Gastrocnemius medialis (tissue), 4 donors: ENCODE data around the gene EXOSC5. TPM values are rescaled to one million over a fixed set of nuclear protein-coding genes. Genes with fewer than 3 reads are reported as not detected.
"Not testable (repeated sequence)": the region's sequence is repeated elsewhere in the genome, so short reads cannot be mapped to it uniquely, and the experiment has no call there.

Experiments
- ATAC-seq, 2 donors: fragments of 150-250 bp; one replicate each; pipeline ENCODE4 v1.9.1; 2016
- DNase-seq, 2 donors: peaks; one replicate each; pipeline ENCODE4 v3.0.0-alpha.2; 2019
- H3K27ac ChIP-seq, 4 donors: fragments of 200-600 bp; sonication (generic); 1 replicate in 1 of 4; 2 replicates in 3 of 4; pipeline ENCODE4 v1.5.1; 2016 to 2018; ENCODE audit warnings: mild to moderate bottlenecking in 2 of 4, moderate library complexity in 1 of 4
- H3K27me3 ChIP-seq, 3 donors: fragments of 200-600 bp; sonication (generic) in 2 of 3; 1 replicate in 1 of 3; 2 replicates in 2 of 3; pipeline versions ENCODE4 v1.5.1 to v1.6.0; 2016 to 2019; ENCODE audit warnings: mild to moderate bottlenecking in 1 of 3, moderate library complexity in 1 of 3
- H3K36me3 ChIP-seq, 2 donors: fragments of 200-600 bp; sonication (generic) in 1 of 2; one replicate each; pipeline ENCODE4 v1.5.1; 2017 to 2018
- H3K4me1 ChIP-seq, 2 donors: fragments of 200-600 bp; sonication (generic) in 1 of 2; one replicate each; pipeline ENCODE4 v1.5.1; 2016 to 2017; ENCODE audit warnings: mild to moderate bottlenecking in 2 of 2
- H3K4me3 ChIP-seq, 4 donors: fragments of 200-600 bp; sonication (generic) in 3 of 4; 1 replicate in 1 of 4; 2 replicates in 3 of 4; pipeline ENCODE4 v1.5.1; 2016 to 2019; ENCODE audit warnings: mild to moderate bottlenecking in 2 of 4
- H3K9me3 ChIP-seq, 3 donors: fragments of 200-600 bp; sonication (generic) in 2 of 3; 1 replicate in 1 of 3; 2 replicates in 2 of 3; pipeline ENCODE4 v1.5.1; 2016 to 2019
- POLR2A ChIP-seq, 2 donors: fragments of 450-650 bp; IDR thresholded peaks; one replicate each; pipeline ENCODE4 v1.6.1; 2017; ENCODE audit warnings: antibody characterized with exemption in 2 of 2, mild to moderate bottlenecking in 2 of 2, moderate library complexity in 2 of 2
- in situ Hi-C, 4 donors: fragments of 200-750 bp; cut with MboI; loops; one replicate each; pipeline versions ENCODE4 v1.15.0 to v1.8.0; 2017; ENCODE audit warnings: low sequenced_read_pairs in 4 of 4
- intact Hi-C: fragments of 100-400 bp; cut with DNase I; formaldehyde crosslinking; loops from one replicate; pipeline ENCODE4 v1.15.1; 2023; ENCODE audit warnings: low total_unique reads
- total RNA-seq, 4 donors: library from RNA; depleted of rRNA; stranded (reverse); fragments of >200 nt; gene quantifications; one replicate each; pipeline versions ENCODE4 v1.1.0 to v1.2.3, GENCODE V29; 2016
- TF ChIP-seq, protein P1 (sequence below), 5 experiments: fragments of 450-650 bp in 3 of 5; fragments of 200-600 bp in 2 of 5; sonication (generic) in 2 of 5; IDR thresholded peaks in 4 of 5; conservative IDR thresholded peaks in 1 of 5; 1 replicate in 4 of 5; 2 replicates in 1 of 5; pipeline ENCODE4 v1.5.1; 2016 to 2019; ENCODE audit warnings: antibody characterized with exemption in 5 of 5, mild to moderate bottlenecking in 3 of 5, moderate library complexity in 3 of 5

Gene EXOSC5
- total RNA-seq, 4 donors from 2014 or later = 29.1 to 61.9 (median 40.9) TPM

DNA sequence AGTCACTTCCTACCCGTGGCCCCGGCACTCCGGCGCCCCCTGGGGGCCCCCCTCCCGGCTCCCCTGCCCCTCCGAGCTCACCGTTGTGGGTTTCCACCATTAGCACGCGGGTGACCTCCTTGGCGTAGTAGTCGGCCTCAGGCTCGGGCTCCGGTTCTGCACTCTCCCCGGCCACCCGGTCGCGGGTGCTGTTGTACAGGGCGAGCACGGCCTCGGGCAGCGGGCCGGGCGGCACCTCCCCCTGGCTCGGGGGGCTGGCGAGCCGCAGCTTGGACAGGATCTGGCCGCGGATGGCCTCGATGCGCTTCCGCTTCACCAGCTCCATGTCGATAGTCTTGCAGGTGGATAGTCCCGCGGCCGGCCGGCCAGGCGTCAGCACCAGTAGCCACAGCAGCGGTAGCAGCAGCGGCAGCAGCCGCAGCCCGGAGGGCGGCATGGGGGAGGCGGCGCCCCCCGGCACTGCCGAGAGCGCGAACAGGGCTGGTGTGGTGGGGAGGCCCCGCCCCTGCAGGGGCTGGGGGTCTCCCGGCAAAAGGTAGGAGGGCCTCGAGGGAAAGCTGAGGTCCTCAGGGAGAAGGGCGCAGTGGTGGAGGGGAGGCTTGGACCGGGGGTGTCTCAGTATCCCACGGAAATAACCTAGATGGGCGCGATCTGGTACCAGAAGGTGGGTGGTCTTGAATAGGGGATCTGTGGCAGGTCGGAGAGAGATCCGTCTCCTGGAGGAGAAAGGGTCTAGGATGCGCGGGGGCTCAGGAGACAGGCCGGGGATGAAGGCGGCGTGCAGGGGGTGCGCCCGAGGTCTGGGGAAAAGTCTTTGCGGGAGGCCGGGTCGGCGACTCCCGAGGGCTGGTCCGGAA is 44.3 kb downstream of the EXOSC5 start:
- Histone ChIP-seq H3K4me1 (peaks cover 0 to 32% of the 10 kb centered on the region in 2 donors), H3K9me3 (no peaks in the 10 kb centered on the region), H3K36me3 (no peaks in the 10 kb centered on the region), H3K27ac (peak overlapping the region; percentile 75 to 80 (median 80)), H3K27me3 (peaks cover 27 to 51% (median 45%) of the 10 kb centered on the region in 3 donors), H3K4me3 (peak overlapping the region; percentile 67 to 76 (median 73))
- in situ Hi-C loops = no loop called here
- TF ChIP-seq, protein P1, sequence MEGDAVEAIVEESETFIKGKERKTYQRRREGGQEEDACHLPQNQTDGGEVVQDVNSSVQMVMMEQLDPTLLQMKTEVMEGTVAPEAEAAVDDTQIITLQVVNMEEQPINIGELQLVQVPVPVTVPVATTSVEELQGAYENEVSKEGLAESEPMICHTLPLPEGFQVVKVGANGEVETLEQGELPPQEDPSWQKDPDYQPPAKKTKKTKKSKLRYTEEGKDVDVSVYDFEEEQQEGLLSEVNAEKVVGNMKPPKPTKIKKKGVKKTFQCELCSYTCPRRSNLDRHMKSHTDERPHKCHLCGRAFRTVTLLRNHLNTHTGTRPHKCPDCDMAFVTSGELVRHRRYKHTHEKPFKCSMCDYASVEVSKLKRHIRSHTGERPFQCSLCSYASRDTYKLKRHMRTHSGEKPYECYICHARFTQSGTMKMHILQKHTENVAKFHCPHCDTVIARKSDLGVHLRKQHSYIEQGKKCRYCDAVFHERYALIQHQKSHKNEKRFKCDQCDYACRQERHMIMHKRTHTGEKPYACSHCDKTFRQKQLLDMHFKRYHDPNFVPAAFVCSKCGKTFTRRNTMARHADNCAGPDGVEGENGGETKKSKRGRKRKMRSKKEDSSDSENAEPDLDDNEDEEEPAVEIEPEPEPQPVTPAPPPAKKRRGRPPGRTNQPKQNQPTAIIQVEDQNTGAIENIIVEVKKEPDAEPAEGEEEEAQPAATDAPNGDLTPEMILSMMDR (IDR thresholded peaks at IDR 0.05 in 4 of 5, conservative IDR thresholded peaks at IDR 0.05 in 1 of 5) = peak in 3 of 5 experiments; percentile 19 to 54 (median 31)
- no peak for TF ChIP-seq POLR2A (IDR thresholded peaks at IDR 0.05)
- intact Hi-C loops = loop anchor here (2.0 to 5.0 kb wide), 2 partner anchors 26 to 151 kb away; no protein-coding TSS in a partner anchor
- peak in 1 of 2 donors; percentile 21 for ATAC-seq
- DNase-seq = peak in 1 of 2 donors; percentile 35

DNA sequence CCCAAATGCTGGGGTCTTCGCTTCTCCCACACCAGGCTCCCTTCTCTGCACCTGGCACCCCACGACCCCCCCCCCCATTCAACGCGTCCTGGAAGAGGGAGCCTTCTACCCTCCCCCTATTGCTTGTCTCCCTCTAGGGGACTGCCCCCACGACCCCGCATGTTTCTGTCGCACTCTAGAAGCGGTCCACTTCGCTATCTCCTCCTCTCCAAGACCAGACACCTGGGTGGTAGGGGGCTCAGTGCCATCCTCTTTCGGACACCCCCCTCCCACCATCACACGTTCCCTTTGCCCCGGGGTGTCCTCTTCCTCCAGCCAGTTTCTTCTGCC is 44.9 kb downstream of the EXOSC5 start:
- DNase-seq (no peak), ATAC-seq (no peak)
- H3K27me3 ChIP-seq = peaks cover 27 to 51% (median 45%) of the 10 kb centered on the region in 3 donors
- TF ChIP-seq, protein P1 (IDR thresholded peaks at IDR 0.05 in 4 of 5, conservative IDR thresholded peaks at IDR 0.05 in 1 of 5) = no peak
- TF ChIP-seq POLR2A (IDR thresholded peaks at IDR 0.05) = no peak
- H3K27ac ChIP-seq = peak overlapping the region; percentile 75 to 80 (median 80)
- no peaks in the 10 kb centered on the region for H3K9me3 ChIP-seq
- intact Hi-C loops = loop anchor here (2.0 to 5.0 kb wide), 2 partner anchors 25 to 150 kb away; no protein-coding TSS in a partner anchor
- no peaks in the 10 kb centered on the region for H3K36me3 ChIP-seq
- in situ Hi-C loops = no loop called here
- peak overlapping the region; percentile 67 to 76 (median 73) for H3K4me3 ChIP-seq
- peaks cover 0 to 32% of the 10 kb centered on the region in 2 donors for H3K4me1 ChIP-seq

DNA sequence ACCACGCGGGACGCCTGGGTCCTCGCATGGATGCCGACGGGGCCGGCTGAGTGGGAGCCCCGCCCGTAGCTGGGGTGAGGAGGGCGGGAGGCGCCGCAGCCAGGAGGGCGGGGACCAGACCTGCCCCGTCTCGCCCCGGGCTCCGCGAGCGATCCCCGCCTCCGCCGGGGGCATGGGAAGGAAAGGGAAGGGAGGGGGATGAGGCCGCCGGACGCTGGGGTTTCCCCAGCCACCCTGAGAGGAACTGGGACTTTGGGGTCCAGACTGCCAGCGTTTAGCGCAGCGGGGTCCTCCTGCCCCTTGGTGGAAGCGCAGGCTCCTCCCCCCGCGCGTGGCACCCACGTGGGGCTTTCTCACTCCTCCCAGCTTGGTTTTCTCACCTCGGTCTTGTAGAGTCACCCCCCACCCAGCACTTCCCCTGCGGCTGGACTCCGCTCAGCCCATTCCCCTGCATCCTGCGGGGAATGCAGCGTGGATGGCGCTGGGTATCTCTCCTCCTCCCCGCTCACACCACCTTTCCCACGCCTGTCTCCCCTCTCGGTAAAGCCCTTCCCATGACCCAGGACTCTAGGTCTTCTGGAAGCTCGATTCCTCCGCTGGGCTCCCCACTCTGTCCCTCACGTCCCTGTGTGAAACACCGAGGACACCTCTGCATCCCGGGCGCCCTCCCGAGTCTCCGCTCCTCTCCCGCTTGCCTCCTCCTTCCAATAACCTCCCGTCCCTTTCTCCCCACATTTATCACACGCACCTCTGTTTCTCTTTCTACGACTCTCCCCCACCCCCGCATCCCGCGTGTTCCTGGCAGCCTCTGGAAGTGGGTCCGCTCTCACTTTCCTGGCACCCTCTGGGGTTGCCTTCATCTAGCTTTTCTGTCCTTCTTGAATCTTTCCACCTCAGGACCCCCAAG is 45.6 kb downstream of the EXOSC5 start:
- H3K27me3 ChIP-seq = peaks cover 27 to 51% (median 45%) of the 10 kb centered on the region in 3 donors
- peak; percentile 25 to 26 for ATAC-seq
- no peaks in the 10 kb centered on the region for H3K36me3 ChIP-seq
- no peaks in the 10 kb centered on the region for H3K9me3 ChIP-seq
- in situ Hi-C loops (no loop called here), intact Hi-C loops (loop anchor here (2.0 to 5.0 kb wide), 2 partner anchors 25 to 149 kb away; no protein-coding TSS in a partner anchor)
- TF ChIP-seq, protein P1 (IDR thresholded peaks at IDR 0.05 in 4 of 5, conservative IDR thresholded peaks at IDR 0.05 in 1 of 5) = no peak
- peak in 1 of 2 donors; percentile 40 for TF ChIP-seq POLR2A (IDR thresholded peaks at IDR 0.05)
- H3K4me1 ChIP-seq = peaks cover 0 to 32% of the 10 kb centered on the region in 2 donors
- peak overlapping the region; percentile 75 to 80 (median 80) for H3K27ac ChIP-seq
- H3K4me3 ChIP-seq = peak overlapping the region; percentile 67 to 76 (median 73)
- peak in 1 of 2 donors; percentile 37 for DNase-seq

DNA sequence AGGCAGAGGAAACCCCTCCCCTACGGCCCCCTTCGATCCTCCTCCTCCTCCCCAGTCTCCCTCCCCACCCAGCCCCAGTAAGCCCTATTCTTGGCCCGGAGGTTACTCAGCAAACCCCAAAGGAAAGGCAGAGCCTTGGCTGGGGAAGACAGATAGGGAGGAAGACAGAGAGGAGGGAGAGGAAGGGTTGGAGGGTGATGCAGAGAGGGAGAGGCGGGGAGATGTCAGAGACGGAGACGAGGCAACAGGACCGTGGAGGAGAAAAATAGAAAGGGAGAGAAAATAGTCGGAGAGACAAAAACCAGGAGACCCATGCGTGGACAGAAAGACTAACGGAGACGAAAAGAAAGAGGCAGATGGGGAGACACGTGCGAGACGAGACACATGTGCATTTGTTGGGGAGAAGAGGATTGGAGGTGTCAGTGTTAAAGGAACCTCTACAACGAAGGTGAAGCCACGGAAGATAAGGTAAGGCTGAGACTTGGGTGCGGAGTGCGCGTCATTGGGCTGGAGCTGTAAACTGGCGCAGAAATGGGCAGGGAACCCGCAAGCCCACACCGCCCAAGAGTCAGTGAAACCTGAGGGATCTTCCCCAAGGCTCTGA is 46.3 kb downstream of the EXOSC5 start:
- peak overlapping the region; percentile 75 to 80 (median 80) for H3K27ac ChIP-seq
- intact Hi-C loops = loop anchor here (5.0 kb wide), 1 partner anchor 149 kb away; no protein-coding TSS in a partner anchor
- peaks cover 0 to 32% of the 10 kb centered on the region in 2 donors for H3K4me1 ChIP-seq

DNA sequence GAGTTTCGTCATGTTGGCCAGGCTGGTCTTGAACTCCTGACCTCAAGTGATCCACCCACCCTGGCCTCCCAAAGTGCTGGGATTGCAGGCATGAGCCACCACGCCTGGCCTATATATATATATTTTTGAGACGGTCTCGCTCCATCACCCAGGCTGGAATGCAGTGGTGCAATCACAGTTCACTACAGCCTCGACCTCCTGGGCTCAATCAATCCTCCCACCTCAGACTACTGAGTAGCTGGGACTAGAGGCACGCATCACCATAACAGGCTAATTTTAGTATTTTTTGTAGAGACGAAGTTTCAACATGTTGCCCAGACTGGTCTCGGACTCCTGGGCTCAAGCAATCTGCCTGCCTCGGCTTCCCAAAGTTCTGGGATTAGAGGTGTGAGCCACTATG is 50.2 kb downstream of the EXOSC5 start:
- in situ Hi-C loops, H3K9me3 ChIP-seq, ATAC-seq, H3K36me3 ChIP-seq, DNase-seq, H3K4me1 ChIP-seq, H3K4me3 ChIP-seq, intact Hi-C loops, H3K27ac ChIP-seq: not testable (repeated sequence)
- H3K27me3 ChIP-seq = peaks cover 5 to 23% (median 17%) of the 10 kb centered on the region in 3 donors

More for the DNA sequence above, 46.3 kb downstream of the EXOSC5 start:
- peak overlapping the region; percentile 67 to 76 (median 73) for H3K4me3 ChIP-seq
- peak in 1 of 2 donors; percentile 4 for ATAC-seq
- in situ Hi-C loops = no loop called here
- no peaks in the 10 kb centered on the region for H3K9me3 ChIP-seq
- no peak for DNase-seq
- no peaks in the 10 kb centered on the region for H3K36me3 ChIP-seq
- peaks cover 27 to 51% (median 45%) of the 10 kb centered on the region in 3 donors for H3K27me3 ChIP-seq
- no peak for TF ChIP-seq POLR2A (IDR thresholded peaks at IDR 0.05)
- TF ChIP-seq, protein P1 (IDR thresholded peaks at IDR 0.05 in 4 of 5, conservative IDR thresholded peaks at IDR 0.05 in 1 of 5) = no peak
